ENCODE measurements around the gene COL4A3.

- TF ChIP-seq EP300 (conservative IDR thresholded peaks at IDR 0.05; ENCODE audit: poor library complexity, severe bottlenecking) (no peak), CTCF (IDR thresholded peaks at IDR 0.05; ENCODE audit: poor library complexity, severe bottlenecking) (no peak), POLR2AphosphoS5 (IDR thresholded peaks at IDR 0.05) (no peak), REST (IDR thresholded peaks at IDR 0.05; ENCODE audit: borderline replicate concordance) (no peak), RAD21 (conservative IDR thresholded peaks at IDR 0.05) (no peak), TAF1 (IDR thresholded peaks at IDR 0.05; ENCODE audit: low read depth) (no peak), EZH2 (IDR thresholded peaks at IDR 0.05; ENCODE audit: borderline replicate concordance, insufficient read depth, low read length, poor library complexity, severe bottlenecking) (no peak), MXI1 (conservative IDR thresholded peaks at IDR 0.05; ENCODE audit: poor library complexity, severe bottlenecking) (no peak)
Observed at GRCh38 chr2:227341553-227341952, 177.1 kb downstream of the COL4A3 start.

Measured in neural cell (in vitro differentiated cells).